Measurements from ENCODE around the gene STON1. TPM values are rescaled to one million over a fixed set of nuclear protein-coding genes. Genes with fewer than 3 reads are reported as not detected.

STON1 gene
- total RNA-seq, 2 donors from 2014 or later = 2.1 to 11.9 TPM

- no peaks in the 10 kb centered on the region for H3K27me3 ChIP-seq
- intact Hi-C loops (cut with DNase I) = no loop called here
- no peak overlapping the region for H3K9ac ChIP-seq (ENCODE audit: low read depth in 2 of 2, low read length in 2 of 2)
- TF ChIP-seq CTCF (IDR thresholded peaks at IDR 0.05) = no peak
- no peaks in the 10 kb centered on the region for H3K4me1 ChIP-seq
- no peaks in the 10 kb centered on the region for H3K9me3 ChIP-seq
- no peak for DNase-seq
- H3K4me3 ChIP-seq = no peak overlapping the region
- H3K36me3 ChIP-seq = no peaks in the 10 kb centered on the region
- H3K27ac ChIP-seq = no peak overlapping the region
These were observed 44.7 kb downstream of the STON1 start for GRCh38 chr2:48574353-48575287.

- H3K36me3 ChIP-seq = no peaks in the 10 kb centered on the region
- H3K9ac ChIP-seq (ENCODE audit: low read depth in 2 of 2, low read length in 2 of 2) = no peak overlapping the region
- H3K27me3 ChIP-seq = no peaks in the 10 kb centered on the region
- no peak for DNase-seq
- no peak for TF ChIP-seq CTCF (IDR thresholded peaks at IDR 0.05)
- no peak overlapping the region for H3K27ac ChIP-seq
- H3K4me3 ChIP-seq = no peak overlapping the region
- intact Hi-C loops (cut with DNase I) = no loop called here
- H3K4me1 ChIP-seq = no peaks in the 10 kb centered on the region
- no peaks in the 10 kb centered on the region for H3K9me3 ChIP-seq
These were observed 48.4 kb downstream of the STON1 start for GRCh38 chr2:48578313-48578712.

- intact Hi-C loops (cut with DNase I) = loop anchor here (10.0 kb wide), 1 partner anchor 109 kb away; no protein-coding TSS in a partner anchor
- Histone ChIP-seq H3K36me3 (no peaks in the 10 kb centered on the region), H3K4me1 (no peaks in the 10 kb centered on the region)
These were observed 54.0 kb downstream of the STON1 start for GRCh38 chr2:48583961-48584360.

GRCh38 chr2:48584551-48584950, 54.6 kb downstream of the STON1 start:
- Histone ChIP-seq H3K9me3 (no peaks in the 10 kb centered on the region), H3K27ac (no peak overlapping the region), H3K4me3 (no peak overlapping the region), H3K27me3 (no peaks in the 10 kb centered on the region), H3K36me3 (no peaks in the 10 kb centered on the region), H3K9ac (ENCODE audit: low read depth in 2 of 2, low read length in 2 of 2) (no peak overlapping the region), H3K4me1 (no peaks in the 10 kb centered on the region)
- intact Hi-C loops (cut with DNase I) = loop anchor here (10.0 kb wide), 1 partner anchor 110 kb away; no protein-coding TSS in a partner anchor
- DNase-seq = no peak
- TF ChIP-seq CTCF (IDR thresholded peaks at IDR 0.05) = no peak

More at GRCh38 chr2:48583961-48584360, 54.0 kb downstream of the STON1 start:
- H3K9me3 ChIP-seq = no peaks in the 10 kb centered on the region
- no peaks in the 10 kb centered on the region for H3K27me3 ChIP-seq
- no peak overlapping the region for H3K27ac ChIP-seq
- H3K4me3 ChIP-seq = no peak overlapping the region
- no peak for DNase-seq
- no peak for TF ChIP-seq CTCF (IDR thresholded peaks at IDR 0.05)
- no peak overlapping the region for H3K9ac ChIP-seq (ENCODE audit: low read depth in 2 of 2, low read length in 2 of 2)

- H3K27me3 ChIP-seq = no peaks in the 10 kb centered on the region
- no peak overlapping the region for H3K4me3 ChIP-seq
- no peaks in the 10 kb centered on the region for H3K4me1 ChIP-seq
- no peaks in the 10 kb centered on the region for H3K36me3 ChIP-seq
- no peak overlapping the region for H3K27ac ChIP-seq
- no peak for TF ChIP-seq CTCF (IDR thresholded peaks at IDR 0.05)
- intact Hi-C loops (cut with DNase I) = loop anchor here (10.0 kb wide), 1 partner anchor 112 kb away; no protein-coding TSS in a partner anchor
- no peak overlapping the region for H3K9ac ChIP-seq (ENCODE audit: low read depth in 2 of 2, low read length in 2 of 2)
- H3K9me3 ChIP-seq = no peaks in the 10 kb centered on the region
- DNase-seq = no peak
These were observed 56.5 kb downstream of the STON1 start for GRCh38 chr2:48586433-48586832.
